ENCODE data around the gene PPP1R26.

PPP1R26 gene

GRCh38 chr9:135489188-135489906 is 9.8 kb downstream of the PPP1R26 start:
- DNase-seq (ENCODE audit: low read depth), result no peak

GRCh38 chr9:135490166-135490870 is 10.7 kb downstream of the PPP1R26 start:
- no peak for DNase-seq (ENCODE audit: low read depth)

DNA sequence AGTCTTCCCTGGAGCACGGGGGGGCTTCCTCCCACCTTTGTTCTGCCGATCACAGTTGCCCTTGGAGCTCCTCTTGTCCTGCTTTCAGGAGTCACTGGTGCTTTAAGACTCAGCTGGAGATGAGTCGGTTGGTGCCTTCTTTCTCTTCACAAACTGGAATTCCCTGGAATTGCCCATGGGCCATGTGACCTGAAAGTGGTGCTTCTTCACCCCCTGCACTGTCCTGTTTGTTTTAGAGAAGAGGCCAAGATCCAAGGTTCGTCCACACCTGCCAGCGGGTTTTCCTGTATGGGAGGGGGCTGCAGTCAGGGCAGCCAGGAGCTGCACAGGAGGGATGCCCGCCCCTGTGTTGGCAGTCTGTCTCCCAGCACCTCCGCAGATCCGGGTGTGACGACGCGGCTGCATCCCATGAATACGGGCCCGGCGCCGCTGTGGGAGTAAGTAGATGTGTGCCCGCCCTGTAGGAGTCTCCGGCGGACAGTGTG is 11.4 kb downstream of the PPP1R26 start:
- DNase-seq (ENCODE audit: low read depth), result no peak

DNA sequence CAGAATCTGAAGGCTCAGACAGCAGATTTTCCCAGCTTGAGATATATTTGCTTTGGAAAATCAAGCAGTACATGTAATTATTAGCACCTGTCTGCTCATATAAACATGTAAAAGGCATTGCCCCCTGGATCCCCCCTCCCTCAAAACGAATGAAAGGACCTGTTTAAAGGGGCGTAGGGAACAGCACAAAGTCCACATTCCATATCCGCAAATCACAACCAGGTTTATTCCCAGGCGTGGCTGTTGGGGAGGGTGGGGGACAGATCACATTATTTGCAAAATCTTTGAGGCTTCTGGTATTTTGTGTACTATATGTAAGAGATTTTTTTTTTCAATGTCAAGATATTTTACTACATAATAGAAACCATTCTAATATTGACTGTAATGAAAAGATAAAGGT is 12.2 kb downstream of the PPP1R26 start:
- DNase-seq (ENCODE audit: low read depth), result no peak

DNA sequence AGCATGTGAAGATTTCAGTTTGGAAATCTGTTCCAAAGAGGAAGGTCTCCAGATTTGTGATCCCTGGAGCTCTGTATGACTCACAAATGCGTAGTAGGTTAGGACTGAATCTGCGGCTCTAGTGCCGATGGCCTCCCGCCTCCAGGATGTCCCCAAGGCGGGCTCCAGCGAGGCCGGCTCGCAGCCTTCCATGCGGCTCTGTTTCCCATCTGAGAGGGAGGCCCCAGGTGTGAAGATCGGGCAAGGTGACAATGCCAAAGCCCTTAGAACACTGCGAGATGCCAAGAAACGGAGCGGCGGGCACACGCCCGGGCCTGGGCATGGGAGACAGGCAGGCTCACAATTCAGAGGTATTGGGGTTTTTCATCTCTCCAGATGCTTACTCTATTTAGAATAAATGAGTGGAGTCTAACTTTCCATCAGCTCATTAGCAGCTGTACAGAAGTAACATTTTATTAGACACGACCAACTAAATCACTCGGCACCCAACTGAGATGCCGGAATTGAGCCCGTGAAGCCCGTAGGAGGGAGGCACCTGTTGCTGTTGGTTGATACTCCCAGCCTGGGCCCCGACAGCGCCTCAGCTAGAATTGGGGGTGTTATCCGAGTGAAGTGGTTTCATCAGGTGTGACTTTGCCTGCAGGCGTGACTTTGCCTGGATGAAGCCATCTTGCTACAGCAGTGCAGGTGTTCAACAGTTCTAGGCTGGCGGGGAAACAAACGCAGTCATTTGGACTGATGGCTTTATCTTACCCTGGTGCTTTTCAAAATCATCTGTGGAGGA is 13.5 kb downstream of the PPP1R26 start:
- DNase-seq (ENCODE audit: low read depth), result no peak

GRCh38 chr9:135494791-135495559 is 15.4 kb downstream of the PPP1R26 start:
- no peak for DNase-seq (ENCODE audit: low read depth)

DNA sequence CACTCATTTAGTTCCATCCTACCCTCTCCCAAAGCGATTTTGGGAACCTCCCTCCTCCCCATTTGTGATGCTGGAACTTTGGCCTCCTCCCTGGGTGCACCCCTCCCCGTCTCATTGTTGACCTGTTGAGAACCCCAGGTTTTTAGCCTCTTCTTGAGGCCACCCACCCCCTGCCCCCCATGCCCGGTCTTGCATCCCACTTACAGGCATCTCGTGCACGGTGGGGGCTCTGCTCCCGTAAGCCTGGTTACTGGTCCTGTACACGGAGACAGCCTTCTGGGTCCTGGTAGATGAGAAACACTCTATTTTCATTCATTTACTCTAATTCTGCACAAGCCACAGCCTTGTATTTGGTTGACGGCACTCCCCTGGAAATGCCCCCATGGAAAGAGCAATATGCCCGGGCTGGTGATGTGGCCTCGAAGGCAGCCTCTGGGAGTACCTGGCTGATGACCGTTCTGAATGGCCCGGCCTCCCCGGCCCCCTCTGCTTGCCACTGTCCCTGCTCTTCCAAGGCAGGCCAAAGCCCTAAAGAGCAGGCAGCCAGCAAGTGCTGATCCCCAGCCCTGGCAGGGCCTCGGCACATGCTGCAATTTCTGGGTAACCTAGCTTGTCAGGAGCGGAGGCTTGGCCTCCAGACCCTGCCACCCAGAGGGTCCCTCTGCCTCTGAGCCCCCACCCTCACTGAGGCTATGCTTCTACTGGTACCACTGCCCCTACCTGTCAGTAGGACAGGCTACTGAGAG is 19.0 kb downstream of the PPP1R26 start:
- DNase-seq (ENCODE audit: low read depth), result no peak

DNA sequence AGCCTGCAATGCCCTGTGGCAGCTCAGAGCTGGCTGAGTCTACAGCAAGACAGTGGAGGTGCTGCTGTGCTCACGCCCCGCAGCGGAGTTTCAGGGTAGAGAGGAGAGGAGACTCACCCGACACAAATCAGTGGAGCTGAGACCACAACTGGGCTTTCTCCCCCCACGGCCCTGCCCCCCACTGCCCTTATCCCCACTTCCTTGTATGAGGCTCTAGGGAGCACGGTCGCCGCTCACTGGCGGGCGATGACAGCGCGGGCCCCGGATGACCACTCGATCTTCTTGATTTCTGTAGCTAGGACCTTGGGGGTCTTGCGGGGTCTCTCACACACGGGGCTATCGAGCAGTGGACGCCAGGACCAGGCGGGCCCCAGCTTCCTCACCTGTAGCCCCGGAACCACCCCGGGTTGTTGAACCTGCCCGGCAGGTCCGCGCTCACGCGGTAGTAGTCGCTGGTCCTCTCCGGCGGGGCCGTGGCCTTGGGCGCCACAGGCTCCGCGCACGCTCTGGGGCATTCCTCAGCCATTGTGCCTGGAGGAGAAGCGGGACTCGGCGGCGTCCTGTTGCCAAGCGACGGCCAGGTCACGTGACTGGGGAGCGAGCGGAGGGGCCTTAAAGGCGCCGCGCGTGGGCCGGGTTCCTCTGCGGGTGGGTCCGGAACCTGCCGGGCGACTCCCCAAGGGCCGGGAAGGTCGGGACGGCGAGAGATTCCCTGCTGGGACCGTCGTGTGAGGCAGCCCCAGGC is 19.9 kb downstream of the PPP1R26 start:
- peak; percentile 88 for DNase-seq (ENCODE audit: low read depth)

DNA sequence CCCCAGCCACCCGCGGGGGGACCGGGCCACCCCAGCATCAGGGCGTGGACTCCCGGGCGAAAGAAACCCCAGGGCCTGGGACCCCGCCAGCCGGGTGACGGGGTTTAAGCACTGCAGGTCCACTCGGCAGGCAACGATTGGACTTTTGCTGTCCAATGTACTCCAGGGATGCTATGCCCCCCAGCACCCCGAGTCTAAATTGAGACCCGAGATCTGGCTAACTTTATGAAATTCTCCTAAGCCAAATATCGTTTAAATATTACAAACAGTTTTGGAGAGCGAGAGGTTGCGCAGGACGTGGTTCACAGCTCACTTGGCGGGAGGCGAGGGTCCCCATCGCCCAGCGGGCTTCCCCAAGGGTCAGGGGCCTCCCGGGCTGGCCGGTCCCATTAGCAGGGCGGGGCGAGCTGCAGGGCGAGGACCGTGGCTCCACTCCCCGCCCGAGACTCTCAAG is 20.5 kb downstream of the PPP1R26 start:
- no peak for DNase-seq (ENCODE audit: low read depth)

- DNase-seq (ENCODE audit: low read depth), result peak; percentile 72
Observed at GRCh38 chr9:135500525-135501260, 21.1 kb downstream of the PPP1R26 start, which contains the start of gene MRPS2. TSS of gene MRPS2 (plus strand) at chr9:135500682. CDS start at chr9:135500711, 29 bp downstream.

DNA sequence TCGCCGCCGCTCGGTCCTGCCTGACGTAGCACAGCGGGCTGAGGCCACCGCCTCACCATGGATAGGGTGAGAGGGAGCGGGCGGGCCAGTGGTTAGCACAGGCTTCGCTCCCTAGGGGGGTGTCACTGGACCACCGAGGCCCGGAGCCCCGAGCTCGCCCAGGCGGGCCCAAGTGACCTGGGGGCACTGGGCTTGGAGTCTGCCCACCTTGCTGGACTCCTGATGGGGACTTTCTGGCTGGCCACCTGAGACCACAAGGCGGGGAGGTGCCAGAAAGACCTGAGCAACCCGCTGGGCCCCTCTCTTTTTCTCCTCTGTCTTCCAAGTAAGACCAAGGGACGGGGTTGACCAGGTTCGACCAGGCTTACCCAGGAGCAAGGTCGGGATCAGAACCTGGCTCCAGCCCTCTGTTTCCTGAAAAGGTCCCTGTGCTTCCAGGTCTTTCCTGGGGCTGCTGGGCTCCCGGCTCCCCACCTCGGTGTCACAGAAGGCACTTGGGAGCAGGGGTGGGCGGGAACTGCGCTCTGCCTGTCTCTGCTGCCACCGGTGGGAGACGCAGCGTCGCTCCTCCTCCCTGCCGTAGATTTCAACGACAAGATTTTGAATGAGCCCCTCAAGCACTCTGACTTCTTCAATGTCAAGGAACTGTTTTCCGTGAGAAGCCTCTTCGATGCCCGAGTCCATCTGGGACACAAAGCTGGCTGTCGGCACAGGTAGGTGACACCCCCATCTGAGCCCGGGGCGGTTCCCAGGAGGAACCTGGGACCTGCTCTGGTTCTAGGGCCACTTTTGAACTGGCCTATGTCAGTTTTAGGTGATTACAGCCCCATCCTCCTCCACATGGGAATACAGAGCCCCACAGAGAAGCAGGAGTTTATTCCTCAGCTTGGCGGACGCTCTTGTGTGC is 21.9 kb downstream of the PPP1R26 start:
- no peak for DNase-seq (ENCODE audit: low read depth)

DNA sequence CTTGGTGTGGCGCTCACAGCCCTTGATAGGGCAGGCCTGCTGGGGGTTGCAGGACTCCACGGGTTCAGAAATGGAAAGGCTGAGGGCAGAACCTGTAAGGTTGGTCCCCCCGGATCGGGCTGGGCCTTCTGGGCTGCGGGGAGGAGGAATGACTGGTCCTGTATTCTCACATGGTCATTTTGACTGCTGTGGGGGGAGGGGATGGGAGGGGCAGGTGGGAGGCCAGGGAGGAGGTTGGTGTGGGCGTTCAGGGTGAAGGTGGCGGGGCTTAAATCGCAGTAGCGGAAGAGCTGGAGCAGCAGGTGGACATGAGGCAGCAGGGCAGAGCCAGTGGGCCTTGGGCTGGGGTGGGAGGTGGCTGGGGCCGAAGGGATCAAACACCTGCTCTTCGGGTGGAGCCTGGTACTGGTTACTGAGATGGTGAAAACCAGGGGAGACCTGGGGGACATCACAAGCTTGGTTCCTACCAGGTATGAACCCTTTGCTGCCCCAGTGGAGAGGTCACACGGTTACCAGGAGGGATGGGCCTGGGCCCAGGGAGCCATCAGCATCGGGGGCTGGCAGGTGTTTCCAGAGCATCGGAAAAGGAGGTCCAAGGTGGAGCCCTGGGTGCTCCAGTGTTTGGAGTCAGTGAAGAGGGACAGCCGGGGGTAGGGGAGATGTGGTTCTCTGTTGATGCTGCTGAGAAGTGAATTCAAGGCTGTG is 22.7 kb downstream of the PPP1R26 start:
- no peak for DNase-seq (ENCODE audit: low read depth)

DNA sequence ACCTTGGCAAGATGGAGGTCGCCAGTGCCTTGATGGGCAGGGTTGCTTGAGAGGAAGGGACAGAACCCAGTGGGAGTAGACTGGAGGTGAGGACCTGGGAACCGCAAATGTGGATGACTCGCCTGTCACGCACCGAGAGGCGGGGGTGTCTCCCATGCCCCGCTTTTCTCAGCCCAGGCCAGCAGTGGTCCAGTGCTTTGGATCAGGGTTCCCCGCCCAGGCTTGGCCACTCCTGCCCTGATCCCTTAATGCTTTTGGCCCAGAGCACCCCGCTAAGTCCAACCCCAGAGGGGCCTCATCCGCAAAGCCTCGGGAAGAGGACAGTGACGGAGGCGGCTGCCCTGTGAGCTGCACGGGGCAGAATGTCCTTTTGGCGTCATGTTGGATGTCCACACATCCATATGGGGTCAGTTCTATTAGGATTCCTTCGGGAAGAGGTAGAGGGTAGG is 23.3 kb downstream of the PPP1R26 start:
- no peak for DNase-seq (ENCODE audit: low read depth)

DNA sequence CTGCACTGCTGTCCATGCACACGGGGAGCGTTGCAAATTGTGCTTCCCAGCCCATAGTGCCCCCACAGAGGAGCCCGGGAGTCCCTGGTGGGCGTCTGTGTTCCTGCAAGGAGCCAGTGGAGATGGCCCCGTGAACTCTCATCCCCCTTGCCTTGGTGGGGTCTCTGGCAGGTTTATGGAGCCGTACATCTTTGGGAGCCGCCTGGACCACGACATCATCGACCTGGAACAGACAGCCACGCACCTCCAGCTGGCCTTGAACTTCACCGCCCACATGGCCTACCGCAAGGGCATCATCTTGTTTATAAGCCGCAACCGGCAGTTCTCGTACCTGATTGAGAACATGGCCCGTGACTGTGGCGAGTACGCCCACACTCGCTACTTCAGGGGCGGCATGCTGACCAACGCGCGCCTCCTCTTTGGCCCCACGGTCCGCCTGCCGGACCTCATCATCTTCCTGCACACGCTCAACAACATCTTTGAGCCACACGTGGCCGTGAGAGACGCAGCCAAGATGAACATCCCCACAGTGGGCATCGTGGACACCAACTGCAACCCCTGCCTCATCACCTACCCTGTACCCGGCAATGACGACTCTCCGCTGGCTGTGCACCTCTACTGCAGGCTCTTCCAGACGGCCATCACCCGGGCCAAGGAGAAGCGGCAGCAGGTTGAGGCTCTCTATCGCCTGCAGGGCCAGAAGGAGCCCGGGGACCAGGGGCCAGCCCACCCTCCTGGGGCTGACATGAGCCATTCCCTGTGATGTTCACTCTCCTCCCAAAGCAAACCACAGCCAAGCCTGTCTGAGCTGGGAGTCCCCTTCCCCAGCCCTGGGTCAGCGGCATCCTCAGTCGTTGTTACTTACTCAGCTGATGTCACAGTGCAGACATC is 24.0 kb downstream of the PPP1R26 start:
- DNase-seq (ENCODE audit: low read depth), result no peak

GRCh38 chr9:135504262-135505243 is 25.0 kb downstream of the PPP1R26 start:
- DNase-seq (ENCODE audit: low read depth), result peak; percentile 47

Data from activated T-cell treated with anti-CD3 and anti-CD28 coated beads for 1 hour (primary cell).